Osteocyte (in vitro differentiated cells): ENCODE data around the gene CD72. TPM values are rescaled to one million over a fixed set of nuclear protein-coding genes. Genes with fewer than 3 reads are reported as not detected.

ENCODE experiments used
- DNase-seq: peaks from one replicate; pipeline ENCODE4 v3.0.0; 2021; ENCODE audit warnings: mixed read lengths; ENCODE audit not compliant: unreplicated experiment; ENCODE audit errors: extremely low spot score
- H3K27ac Mint-ChIP-seq: one replicate; pipeline ENCODE4 v1.8.0; 2021; ENCODE audit warnings: mild to moderate bottlenecking, mixed read lengths; ENCODE audit not compliant: unreplicated experiment
- H3K27me3 Mint-ChIP-seq: one replicate; pipeline ENCODE4 v1.8.0; 2021; ENCODE audit warnings: mixed read lengths; ENCODE audit not compliant: unreplicated experiment
- H3K36me3 Mint-ChIP-seq: one replicate; pipeline ENCODE4 v1.8.0; 2021; ENCODE audit warnings: mixed read lengths; ENCODE audit not compliant: unreplicated experiment
- H3K4me1 Mint-ChIP-seq: one replicate; pipeline ENCODE4 v1.8.0; 2021; ENCODE audit warnings: mixed read lengths; ENCODE audit not compliant: unreplicated experiment
- H3K4me3 Mint-ChIP-seq: one replicate; pipeline ENCODE4 v1.8.0; 2021; ENCODE audit warnings: mild to moderate bottlenecking, moderate library complexity, mixed read lengths; ENCODE audit not compliant: unreplicated experiment
- H3K9me3 Mint-ChIP-seq: one replicate; pipeline ENCODE4 v1.8.0; 2021; ENCODE audit warnings: mixed read lengths; ENCODE audit not compliant: unreplicated experiment
- CTCF ChIP-seq: fragments of 200-600 bp; sonication (generic); IDR thresholded peaks from 2 replicates; pipeline ENCODE4 v1.5.0; 2021; ENCODE audit warnings: antibody characterized with exemption, mild to moderate bottlenecking, moderate library complexity
- total RNA-seq: library from RNA; stranded (reverse); gene quantifications from 2 replicates; pipeline ENCODE4 v1.2.1, GENCODE V29; 2021

CD72 gene
- total RNA-seq, 1 donor from 2014 or later = 0.91 TPM

DNA sequence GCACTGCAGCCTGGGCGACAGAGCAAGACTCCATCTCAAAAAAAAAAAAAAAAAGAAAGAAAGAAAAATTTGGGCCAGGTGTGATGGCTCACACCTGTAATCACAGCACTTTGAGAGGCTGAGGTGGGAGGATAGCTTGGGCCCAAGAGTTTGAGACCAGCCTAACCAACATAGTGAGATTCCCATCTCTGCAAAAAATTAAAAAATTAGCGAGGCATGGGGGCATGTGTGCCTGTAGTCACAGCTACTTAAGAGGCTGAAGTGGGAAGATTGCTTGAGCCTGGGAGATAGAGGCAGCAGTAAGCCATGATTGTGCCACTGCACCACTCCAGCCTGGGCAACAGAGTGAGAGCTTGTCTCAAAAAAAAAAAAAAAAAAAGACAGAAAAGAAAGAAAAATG is 35.4 kb upstream of the CD72 start:
- H3K36me3 Mint-ChIP-seq = no peaks in the 10 kb centered on the region
- no peak overlapping the region for H3K4me3 Mint-ChIP-seq
- TF ChIP-seq CTCF = no peak
- no peaks in the 10 kb centered on the region for H3K9me3 Mint-ChIP-seq
- H3K27ac Mint-ChIP-seq = no peak overlapping the region
- peaks cover 11% of the 10 kb centered on the region for H3K4me1 Mint-ChIP-seq
- DNase-seq = no peak
- no peaks in the 10 kb centered on the region for H3K27me3 Mint-ChIP-seq

DNA sequence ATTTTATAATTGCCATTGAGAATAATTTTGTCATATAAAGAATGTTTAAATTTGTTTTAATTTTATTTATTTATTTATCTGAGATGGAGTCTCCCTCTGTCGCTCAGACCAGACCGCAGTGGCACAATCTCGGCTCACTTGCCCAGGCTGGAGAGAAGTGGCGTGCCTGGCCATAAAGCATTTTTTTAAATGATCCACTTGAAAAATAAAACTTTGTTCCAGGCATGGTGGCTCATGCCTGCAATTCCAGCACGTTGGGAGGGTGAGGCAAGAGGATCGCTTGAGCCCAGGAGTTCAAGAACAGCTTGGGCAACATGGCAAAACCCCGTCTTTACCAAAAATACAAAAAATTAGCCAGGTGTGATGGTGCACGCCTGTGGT is 34.6 kb upstream of the CD72 start:
- no peak for DNase-seq
- peaks cover 11% of the 10 kb centered on the region for H3K4me1 Mint-ChIP-seq
- no peak overlapping the region for H3K27ac Mint-ChIP-seq
- no peak for TF ChIP-seq CTCF
- no peak overlapping the region for H3K4me3 Mint-ChIP-seq
- no peaks in the 10 kb centered on the region for H3K9me3 Mint-ChIP-seq
- no peaks in the 10 kb centered on the region for H3K27me3 Mint-ChIP-seq
- H3K36me3 Mint-ChIP-seq = no peaks in the 10 kb centered on the region

GRCh38 chr9:35651956-35652828 is 34.0 kb upstream of the CD72 start:
- H3K36me3 Mint-ChIP-seq = no peaks in the 10 kb centered on the region
- H3K27ac Mint-ChIP-seq = no peak overlapping the region
- no peaks in the 10 kb centered on the region for H3K27me3 Mint-ChIP-seq
- no peaks in the 10 kb centered on the region for H3K9me3 Mint-ChIP-seq
- DNase-seq = no peak
- TF ChIP-seq CTCF = no peak
- H3K4me1 Mint-ChIP-seq = peaks cover 13% of the 10 kb centered on the region
- H3K4me3 Mint-ChIP-seq = no peak overlapping the region

DNA sequence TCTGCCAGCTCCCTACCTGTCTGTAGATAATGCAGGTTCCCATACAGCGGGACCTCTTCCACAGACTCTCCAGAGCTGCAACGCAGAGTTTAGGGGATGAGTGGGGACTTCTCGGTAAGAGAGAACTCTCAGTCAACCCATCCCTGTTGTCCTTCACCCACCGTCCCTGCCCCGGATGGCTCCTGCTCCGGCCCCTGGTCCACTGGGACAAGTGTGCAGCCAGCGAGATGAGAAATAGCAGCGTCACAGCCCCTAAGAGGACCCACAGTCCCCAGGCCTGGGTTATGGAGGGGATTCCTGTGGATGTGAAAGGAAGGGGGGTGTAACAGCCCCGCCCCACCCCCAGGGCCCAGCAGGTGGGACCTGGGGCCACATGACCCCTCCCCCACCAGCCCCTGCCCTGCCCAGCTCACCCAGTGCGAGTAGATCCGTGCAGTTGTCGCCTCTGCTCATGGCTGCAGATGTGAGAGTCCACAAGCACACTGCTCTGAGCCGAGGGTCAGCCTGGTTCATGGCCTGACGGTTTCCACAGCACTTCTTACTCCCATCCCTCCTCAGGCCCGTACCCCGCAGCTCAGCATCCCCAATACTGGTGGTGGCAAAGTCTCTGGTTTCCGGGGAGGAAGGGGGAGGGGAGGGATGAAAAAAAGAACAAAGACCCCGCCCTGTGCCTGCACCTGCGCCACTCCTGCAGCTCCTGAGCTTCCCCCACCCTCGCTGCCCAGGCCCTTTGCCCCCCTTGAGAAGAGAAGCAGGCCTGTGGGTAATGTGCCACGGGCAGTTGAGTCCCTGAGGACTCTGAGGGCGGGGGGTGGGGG is 32.3 kb upstream of the CD72 start, which contains the start of gene SIT1:
TSS of gene SIT1 (minus strand) at position 591 of the 818 bp plus-strand sequence. CDS start at position 513, 78 bp downstream.
- DNase-seq = no peak
- Mint-ChIP-seq H3K27me3 (no peaks in the 10 kb centered on the region), H3K4me1 (peaks cover 9% of the 10 kb centered on the region), H3K36me3 (no peaks in the 10 kb centered on the region), H3K4me3 (no peak within 1 kb of the TSS), H3K27ac (no peak within 1 kb of the TSS), H3K9me3 (no peaks in the 10 kb centered on the region)
- TF ChIP-seq CTCF = no peak
